ENCODE data around the gene NPC1. TPM values are rescaled to one million over a fixed set of nuclear protein-coding genes. Genes with fewer than 3 reads are reported as not detected.

The NPC1 gene
- total RNA-seq, 4 donors from 2014 or later, result 10.0 to 58.9 (median 41.1) TPM

DNA sequence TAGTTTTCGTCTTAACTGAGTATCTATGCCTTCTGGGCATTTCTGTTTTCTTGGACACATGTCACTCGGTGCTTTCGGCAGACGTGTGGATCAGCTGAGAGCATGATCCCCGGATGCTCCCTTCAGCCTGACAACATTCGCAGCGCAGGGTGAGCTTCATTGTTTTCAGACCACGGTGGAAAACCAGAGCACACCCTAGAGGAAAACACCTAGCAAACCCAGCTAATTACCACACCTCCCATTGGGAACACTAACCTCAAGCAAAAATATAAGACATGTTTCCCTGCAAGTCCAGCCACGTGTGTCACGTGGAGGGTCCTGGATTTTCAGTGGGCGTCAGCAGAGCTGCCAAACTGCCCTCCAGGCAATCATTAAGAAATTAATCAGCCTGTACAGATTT is 45.4 kb upstream of the NPC1 start:
- Histone ChIP-seq H3K36me3 (no peaks in the 10 kb centered on the region), H3K4me3 (no peak overlapping the region), H3K4me1 (no peaks in the 10 kb centered on the region), H3K27me3 (no peaks in the 10 kb centered on the region), H3K9me3 (no peaks in the 10 kb centered on the region), H3K27ac (no peak overlapping the region)
- no peak for TF ChIP-seq POLR2A (IDR thresholded peaks at IDR 0.05)
- no peak for DNase-seq
- intact Hi-C loops (cut with DNase I; ENCODE audit: low total_unique reads), result no loop called here

DNA sequence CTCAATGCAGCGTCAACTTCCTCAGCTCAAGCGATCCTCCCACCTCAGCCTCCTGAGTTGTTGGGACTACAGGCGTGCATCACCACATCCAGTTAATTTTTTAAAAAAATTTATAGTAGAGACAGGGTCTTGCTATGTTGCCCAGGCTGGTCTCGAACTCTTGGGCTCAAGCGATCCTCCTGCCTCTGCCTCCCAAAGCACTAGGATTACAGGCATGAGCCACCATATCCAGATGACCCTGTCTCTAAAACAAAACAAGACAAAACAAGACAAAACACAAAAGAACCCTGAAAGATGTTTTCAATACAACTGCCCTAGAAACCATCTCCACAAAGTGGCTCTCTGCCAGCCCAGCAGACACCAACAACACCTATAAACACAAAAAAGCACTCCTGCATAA is 45.0 kb upstream of the NPC1 start:
- H3K27me3 ChIP-seq, result no peaks in the 10 kb centered on the region
- DNase-seq, result no peak
- no peaks in the 10 kb centered on the region for H3K36me3 ChIP-seq
- H3K4me3 ChIP-seq, result no peak overlapping the region
- H3K27ac ChIP-seq, result no peak overlapping the region
- no peak for TF ChIP-seq POLR2A (IDR thresholded peaks at IDR 0.05)
- no peak for TF ChIP-seq CTCF (IDR thresholded peaks at IDR 0.05)
- intact Hi-C loops (cut with DNase I; ENCODE audit: low total_unique reads), result no loop called here
- no peaks in the 10 kb centered on the region for H3K9me3 ChIP-seq
- H3K4me1 ChIP-seq, result no peaks in the 10 kb centered on the region

GRCh38 chr18:23629444-23629946 is 43.2 kb upstream of the NPC1 start:
- Histone ChIP-seq H3K9me3 (no peaks in the 10 kb centered on the region), H3K4me1 (no peaks in the 10 kb centered on the region), H3K36me3 (no peaks in the 10 kb centered on the region), H3K4me3 (no peak overlapping the region), H3K27ac (no peak overlapping the region), H3K27me3 (no peaks in the 10 kb centered on the region)
- intact Hi-C loops (cut with DNase I; ENCODE audit: low total_unique reads), result loop anchor here (10.0 kb wide), 1 partner anchor 185 kb away; no protein-coding TSS in a partner anchor
- no peak for TF ChIP-seq CTCF (IDR thresholded peaks at IDR 0.05)
- no peak for TF ChIP-seq POLR2A (IDR thresholded peaks at IDR 0.05)
- no peak for DNase-seq

DNA sequence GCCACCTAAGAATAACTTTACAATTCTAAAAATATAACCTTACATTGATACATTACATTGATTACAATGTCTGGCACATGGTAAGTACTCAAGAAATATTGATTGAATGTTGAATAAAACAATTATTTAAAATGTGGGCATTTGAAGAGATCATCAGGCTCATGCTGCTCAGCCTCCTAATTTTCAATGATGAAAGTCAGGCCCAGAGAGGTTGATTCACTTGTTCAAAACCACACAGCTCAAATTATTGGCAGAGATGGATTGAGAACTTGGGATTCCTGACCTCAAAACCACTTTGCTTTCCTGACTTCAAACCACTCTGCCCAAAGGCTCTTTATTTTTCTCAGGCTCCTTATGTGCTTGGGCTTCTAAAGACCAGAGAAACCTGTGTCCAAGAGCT is 41.7 kb upstream of the NPC1 start:
- intact Hi-C loops (cut with DNase I; ENCODE audit: low total_unique reads), result loop anchor here (10.0 kb wide), 1 partner anchor 187 kb away; no protein-coding TSS in a partner anchor
- Histone ChIP-seq H3K4me1 (no peaks in the 10 kb centered on the region), H3K9me3 (no peaks in the 10 kb centered on the region), H3K4me3 (no peak overlapping the region), H3K27ac (no peak overlapping the region), H3K36me3 (no peaks in the 10 kb centered on the region), H3K27me3 (no peaks in the 10 kb centered on the region)
- no peak for TF ChIP-seq POLR2A (IDR thresholded peaks at IDR 0.05)
- no peak for TF ChIP-seq CTCF (IDR thresholded peaks at IDR 0.05)
- no peak for DNase-seq

DNA sequence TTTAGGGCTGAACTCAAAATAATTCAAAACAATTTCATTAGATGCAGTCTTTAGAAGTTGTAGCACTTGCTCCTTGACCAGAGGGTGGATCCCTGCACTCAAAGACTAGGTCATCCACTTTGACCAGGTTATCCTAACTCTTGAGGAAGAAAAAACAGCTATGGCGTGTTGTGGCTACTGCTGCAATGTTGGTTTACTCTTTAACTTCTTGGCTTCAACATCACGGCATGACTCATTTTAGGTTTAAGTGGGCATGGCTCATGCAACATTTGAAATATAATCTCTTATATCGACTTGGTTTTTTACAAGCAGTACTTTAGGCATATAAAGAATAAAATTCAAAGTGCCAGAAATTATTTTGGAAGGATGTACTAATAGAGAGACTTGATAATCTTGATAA is 41.0 kb upstream of the NPC1 start:
- intact Hi-C loops (cut with DNase I; ENCODE audit: low total_unique reads), result loop anchor here (10.0 kb wide), 1 partner anchor 187 kb away; no protein-coding TSS in a partner anchor
- Histone ChIP-seq H3K27ac (peak overlapping the region in 1 of 2 donors; percentile 13), H3K4me1 (no peaks in the 10 kb centered on the region)

More for the DNA sequence above, 41.0 kb upstream of the NPC1 start:
- Histone ChIP-seq H3K36me3 (no peaks in the 10 kb centered on the region), H3K4me3 (no peak overlapping the region), H3K27me3 (no peaks in the 10 kb centered on the region), H3K9me3 (no peaks in the 10 kb centered on the region)
- DNase-seq, result no peak
- TF ChIP-seq CTCF (IDR thresholded peaks at IDR 0.05), result no peak
- TF ChIP-seq POLR2A (IDR thresholded peaks at IDR 0.05), result no peak

Measured in uterus (tissue), 4 donors.